Brain microvascular endothelial cell (primary cell): ENCODE results near the gene CFAP52.

Experiments used
- DNase-seq: peaks from one replicate; pipeline ENCODE4 v3.0.0-alpha.2; 2020
- H3K27ac ChIP-seq: fragments of 250-450 bp; sonication (Bioruptor Pico); 2 replicates; pipeline ENCODE4 v1.5.1; 2020; ENCODE audit warnings: mild to moderate bottlenecking, moderate library complexity
- H3K27me3 ChIP-seq: fragments of 250-450 bp; sonication (Bioruptor Pico); replicated peaks from 2 replicates; pipeline ENCODE4 v1.5.1; 2020; ENCODE audit warnings: mild to moderate bottlenecking
- H3K36me3 ChIP-seq: fragments of 250-450 bp; sonication (Bioruptor Pico); replicated peaks from 2 replicates; pipeline ENCODE4 v1.5.1; 2020; ENCODE audit warnings: mild to moderate bottlenecking
- H3K4me3 ChIP-seq: 2 replicates; pipeline ENCODE4 v1.5.1; 2011; ENCODE audit warnings: low read depth, mild to moderate bottlenecking, control low read depth, low read length, moderate library complexity
- CTCF ChIP-seq: IDR thresholded peaks from 2 replicates; pipeline ENCODE4 v1.5.1; 2011; ENCODE audit warnings: low read depth, mild to moderate bottlenecking, moderate library complexity, low read length, control low read depth, inconsistent platforms; ENCODE audit errors: missing control alignments
- in situ Hi-C: cut with HindIII; loops from 2 replicates; pipeline ENCODE4 v1.10.0; 2017; ENCODE audit warnings: low sequenced_read_pairs, low pct_ligation_motif_present

Gene CFAP52

GRCh38 chr17:9677411-9677810 is 101.0 kb downstream of the CFAP52 start:
- in situ Hi-C loops, result no loop called here
- no peak for DNase-seq

GRCh38 chr17:9677896-9678295 is 101.5 kb downstream of the CFAP52 start:
- DNase-seq, result no peak
- TF ChIP-seq CTCF, result no peak
- in situ Hi-C loops, result no loop called here
- H3K27me3 ChIP-seq, result no peaks in the 10 kb centered on the region
- no peak overlapping the region for H3K27ac ChIP-seq
- H3K36me3 ChIP-seq, result no peaks in the 10 kb centered on the region
- H3K4me3 ChIP-seq, result no peak overlapping the region

More at GRCh38 chr17:9677411-9677810, 101.0 kb downstream of the CFAP52 start:
- Histone ChIP-seq H3K27ac (no peak overlapping the region), H3K4me3 (no peak overlapping the region), H3K27me3 (no peaks in the 10 kb centered on the region), H3K36me3 (no peaks in the 10 kb centered on the region)
- TF ChIP-seq CTCF, result no peak

GRCh38 chr17:9684955-9685621 is 108.6 kb downstream of the CFAP52 start:
- no peak for TF ChIP-seq CTCF
- in situ Hi-C loops, result no loop called here
- Histone ChIP-seq H3K27ac (no peak overlapping the region), H3K4me3 (no peak overlapping the region), H3K36me3 (no peaks in the 10 kb centered on the region), H3K27me3 (no peaks in the 10 kb centered on the region)
- DNase-seq, result no peak
